GM23248 (cell line): ENCODE results near the gene JAK2.

Experiments used
- EZH2 ChIP-seq: fragments of 200-600 bp; sonication (generic); IDR thresholded peaks from 2 replicates; pipeline ENCODE4 v1.6.1; 2018; ENCODE audit warnings: antibody characterized with exemption, mild to moderate bottlenecking; ENCODE audit not compliant: insufficient read depth, poor library complexity, severe bottlenecking
- EZH2phosphoT487 ChIP-seq: fragments of 200-600 bp; sonication (generic); IDR thresholded peaks from 2 replicates; pipeline ENCODE4 v1.6.1; 2018; ENCODE audit warnings: antibody characterized with exemption, moderate library complexity, mild to moderate bottlenecking, low read depth; ENCODE audit not compliant: insufficient read depth

GRCh38 chr9:4992872-4993271 is 7.8 kb downstream of the JAK2 start:
- TF ChIP-seq EZH2 (no peak), EZH2phosphoT487 (no peak)
